ENCODE measurements around the gene RNASE12.

GRCh38 chr14:20617138-20618003 lies 26.2 kb upstream of the RNASE12 start:
- TF ChIP-seq POLR2AphosphoS5 (IDR thresholded peaks at IDR 0.05) (no peak), CTCF (IDR thresholded peaks at IDR 0.05) (no peak), POLR2A (IDR thresholded peaks at IDR 0.05) (no peak), EP300 (IDR thresholded peaks at IDR 0.05) (no peak)
